ENCODE measurements around the gene GPR15LG. TPM values are rescaled to one million over a fixed set of nuclear protein-coding genes. Genes with fewer than 3 reads are reported as not detected.

The GPR15LG gene
- total RNA-seq, 2 donors from 2014 or later: not detected

- no peaks in the 10 kb centered on the region for H3K9me3 ChIP-seq
- no peak for TF ChIP-seq CTCF (IDR thresholded peaks at IDR 0.05)
- H3K4me3 ChIP-seq: no peak overlapping the region
- H3K27ac ChIP-seq: no peak overlapping the region
- H3K4me1 ChIP-seq (ENCODE audit: control insufficient read depth in 1 of 2, low read depth in 2 of 2): peaks cover 6 to 14% of the 10 kb centered on the region in 2 donors
- ATAC-seq (ENCODE audit: insufficient number of reproducible peaks, low FRiP score, low read depth) (no peak), DNase-seq (ENCODE audit: low spot score) (no peak)
- no peaks in the 10 kb centered on the region for H3K36me3 ChIP-seq
- H3K27me3 ChIP-seq (replicated peaks; ENCODE audit: insufficient read depth): no peaks in the 10 kb centered on the region
Observed at GRCh38 chr10:84198206-84198915, 24.8 kb downstream of the GPR15LG start.

GRCh38 chr10:84200537-84201243 lies 27.1 kb downstream of the GPR15LG start:
- no peaks in the 10 kb centered on the region for H3K4me1 ChIP-seq (ENCODE audit: control insufficient read depth in 1 of 2, low read depth in 2 of 2)
- H3K9me3 ChIP-seq: no peaks in the 10 kb centered on the region
- H3K36me3 ChIP-seq: no peaks in the 10 kb centered on the region
- ATAC-seq (ENCODE audit: insufficient number of reproducible peaks, low FRiP score, low read depth): no peak
- H3K4me3 ChIP-seq: no peak overlapping the region
- no peak for TF ChIP-seq CTCF (IDR thresholded peaks at IDR 0.05)
- no peaks in the 10 kb centered on the region for H3K27me3 ChIP-seq (replicated peaks; ENCODE audit: insufficient read depth)
- no peak for DNase-seq (ENCODE audit: low spot score)
- H3K27ac ChIP-seq: no peak overlapping the region

GRCh38 chr10:84201244-84201606 lies 27.6 kb downstream of the GPR15LG start:
- DNase-seq (ENCODE audit: low spot score) (no peak), ATAC-seq (ENCODE audit: insufficient number of reproducible peaks, low FRiP score, low read depth) (no peak)
- Histone ChIP-seq H3K27me3 (replicated peaks; ENCODE audit: insufficient read depth) (no peaks in the 10 kb centered on the region), H3K4me3 (no peak overlapping the region), H3K4me1 (ENCODE audit: control insufficient read depth in 1 of 2, low read depth in 2 of 2) (no peaks in the 10 kb centered on the region), H3K9me3 (no peaks in the 10 kb centered on the region), H3K36me3 (no peaks in the 10 kb centered on the region), H3K27ac (no peak overlapping the region)
- no peak for TF ChIP-seq CTCF (IDR thresholded peaks at IDR 0.05)

- ATAC-seq (ENCODE audit: insufficient number of reproducible peaks, low FRiP score, low read depth) (no peak), DNase-seq (ENCODE audit: low spot score) (no peak)
- no peak for TF ChIP-seq CTCF (IDR thresholded peaks at IDR 0.05)
- H3K27ac ChIP-seq: no peak overlapping the region
- H3K27me3 ChIP-seq (replicated peaks; ENCODE audit: insufficient read depth): no peaks in the 10 kb centered on the region
- no peaks in the 10 kb centered on the region for H3K36me3 ChIP-seq
- H3K9me3 ChIP-seq: no peaks in the 10 kb centered on the region
- H3K4me3 ChIP-seq: no peak overlapping the region
- H3K4me1 ChIP-seq (ENCODE audit: control insufficient read depth in 1 of 2, low read depth in 2 of 2): no peaks in the 10 kb centered on the region
Observed at GRCh38 chr10:84201682-84202081, 28.1 kb downstream of the GPR15LG start.

- no peak for TF ChIP-seq CTCF (IDR thresholded peaks at IDR 0.05)
- no peak for DNase-seq (ENCODE audit: low spot score)
- Histone ChIP-seq H3K9me3 (no peaks in the 10 kb centered on the region), H3K27ac (no peak overlapping the region), H3K36me3 (no peaks in the 10 kb centered on the region), H3K27me3 (replicated peaks; ENCODE audit: insufficient read depth) (no peaks in the 10 kb centered on the region), H3K4me3 (no peak overlapping the region), H3K4me1 (ENCODE audit: control insufficient read depth in 1 of 2, low read depth in 2 of 2) (no peaks in the 10 kb centered on the region)
- no peak for ATAC-seq (ENCODE audit: insufficient number of reproducible peaks, low FRiP score, low read depth)
Observed at GRCh38 chr10:84202349-84202748, 28.7 kb downstream of the GPR15LG start.

All from thoracic aorta (tissue), 2 donors.